Measurements from ENCODE around the gene RASSF7. TPM values are rescaled to one million over a fixed set of nuclear protein-coding genes. Genes with fewer than 3 reads are reported as not detected.
"Not testable (repeated sequence)": the region's sequence is repeated elsewhere in the genome, so short reads cannot be mapped to it uniquely, and the experiment has no call there.

Gene RASSF7, protein sequence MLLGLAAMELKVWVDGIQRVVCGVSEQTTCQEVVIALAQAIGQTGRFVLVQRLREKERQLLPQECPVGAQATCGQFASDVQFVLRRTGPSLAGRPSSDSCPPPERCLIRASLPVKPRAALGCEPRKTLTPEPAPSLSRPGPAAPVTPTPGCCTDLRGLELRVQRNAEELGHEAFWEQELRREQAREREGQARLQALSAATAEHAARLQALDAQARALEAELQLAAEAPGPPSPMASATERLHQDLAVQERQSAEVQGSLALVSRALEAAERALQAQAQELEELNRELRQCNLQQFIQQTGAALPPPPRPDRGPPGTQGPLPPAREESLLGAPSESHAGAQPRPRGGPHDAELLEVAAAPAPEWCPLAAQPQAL
- 4.4 TPM for total RNA-seq
- long read RNA-seq, transcript RASSF7-201 (4 exons, 1,731 nt) = major isoform, 25 of 43 reads
- long read RNA-seq, partial matches to known transcripts = 8 of 43 reads
- long read RNA-seq, other reads (novel, unspliced or antisense) = 9 of 43 reads

DNA sequence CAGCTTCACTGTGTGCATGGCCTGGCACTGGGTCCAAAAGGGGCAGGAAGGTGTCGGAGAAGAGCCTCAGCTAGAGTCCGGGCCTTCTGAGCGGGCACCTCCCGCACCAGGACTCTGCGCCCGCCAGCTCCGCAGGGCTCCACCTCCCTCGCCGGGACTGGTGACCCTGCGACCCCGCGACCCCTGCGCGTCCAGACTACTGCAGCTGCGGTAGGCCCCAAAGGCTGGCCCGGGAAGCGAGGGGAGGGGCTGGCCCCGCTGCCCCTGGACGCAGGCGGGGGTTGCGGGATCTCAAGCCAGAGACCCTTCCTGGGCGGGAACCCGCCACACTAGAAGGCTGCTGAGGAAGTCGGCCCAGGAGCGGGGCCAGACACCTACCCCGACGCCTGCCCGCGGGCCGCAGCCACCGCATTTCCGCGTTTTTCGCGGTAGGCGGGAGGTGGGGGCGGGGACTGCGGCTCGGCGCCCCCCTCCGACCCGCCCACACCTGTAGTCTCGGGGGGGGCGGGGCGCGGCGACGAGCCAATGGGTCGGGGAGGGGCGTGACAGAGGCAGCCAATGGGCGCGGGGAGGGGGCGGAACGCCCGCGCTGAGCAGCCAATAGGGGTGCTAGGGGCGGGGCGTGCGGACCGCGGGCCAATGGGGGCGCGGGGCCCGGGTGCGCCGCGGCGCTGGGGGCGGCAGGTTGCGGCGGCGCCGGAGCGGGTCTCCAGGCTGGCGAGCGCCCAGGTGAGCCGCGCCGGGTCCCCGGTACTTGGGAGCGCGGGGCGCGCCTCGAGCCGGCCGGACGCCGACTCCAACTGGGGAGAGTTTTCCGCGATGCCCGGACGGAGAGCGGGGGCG is at the start of gene RASSF7, which contains the start of gene LMNTD2:
Gene RASSF7 (plus strand): TSS at position 666 of the 843 bp plus-strand sequence. CDS start 799 bp downstream, outside the sequence.
Gene LMNTD2 (minus strand): TSS at position 434 of the 843 bp plus-strand sequence. CDS start 22 bp downstream, at position 412.
- ATAC-seq (ENCODE audit: poor library complexity) (peak; percentile 94), DNase-seq (peak; percentile 94)
- intact Hi-C loops (cut with DNase I) = no loop called here

- intact Hi-C loops (cut with DNase I) = loop anchor here (10.0 kb wide), 1 partner anchor 308 kb away; the partner anchor contains the start of genes BET1L and RIC8A
- DNase-seq (no peak), ATAC-seq (ENCODE audit: poor library complexity) (no peak)
These were observed 47.8 kb upstream of the RASSF7 start for GRCh38 chr11:512761-513595.

GRCh38 chr11:514606-515005 is 46.2 kb upstream of the RASSF7 start:
- ATAC-seq (ENCODE audit: poor library complexity) (no peak), DNase-seq (no peak)
- intact Hi-C loops (cut with DNase I) = loop anchor here (10.0 kb wide), 1 partner anchor 310 kb away; the partner anchor contains the start of genes BET1L and RIC8A

- DNase-seq (no peak), ATAC-seq (ENCODE audit: poor library complexity) (no peak)
- intact Hi-C loops (cut with DNase I) = loop anchor here (10.0 kb wide), 1 partner anchor 310 kb away; the partner anchor contains the start of genes BET1L and RIC8A
These were observed 45.6 kb upstream of the RASSF7 start for GRCh38 chr11:515131-515530.

DNA sequence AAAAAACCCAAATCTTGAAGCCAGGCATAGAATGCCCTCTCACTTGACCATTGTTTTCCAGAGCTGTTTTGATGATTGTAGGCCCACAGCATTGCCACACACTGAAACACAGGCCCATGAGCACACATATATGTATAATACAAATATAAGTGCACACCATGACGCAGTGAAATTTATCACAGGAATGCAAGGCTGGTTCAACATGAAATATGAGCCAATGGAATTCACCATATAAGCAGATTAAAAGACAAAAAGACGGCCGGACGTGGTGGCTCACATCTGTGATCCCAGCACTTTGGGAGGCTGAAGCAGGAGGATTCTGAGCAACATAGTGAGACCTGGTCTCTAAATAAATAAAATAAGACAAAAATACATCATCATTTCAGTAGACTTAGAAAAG is 44.4 kb upstream of the RASSF7 start:
- intact Hi-C loops (cut with DNase I) = loop anchor here (10.0 kb wide), 1 partner anchor 312 kb away; the partner anchor contains the start of genes BET1L and RIC8A
- ATAC-seq (ENCODE audit: poor library complexity) = no peak
- no peak for DNase-seq

- intact Hi-C loops (cut with DNase I) = loop anchor here (10.0 kb wide), 1 partner anchor 312 kb away; the partner anchor contains the start of genes BET1L and RIC8A
- ATAC-seq (ENCODE audit: poor library complexity) = not testable (repeated sequence)
- peak; percentile 44 for DNase-seq
These were observed 43.7 kb upstream of the RASSF7 start for GRCh38 chr11:516918-517685.

DNA sequence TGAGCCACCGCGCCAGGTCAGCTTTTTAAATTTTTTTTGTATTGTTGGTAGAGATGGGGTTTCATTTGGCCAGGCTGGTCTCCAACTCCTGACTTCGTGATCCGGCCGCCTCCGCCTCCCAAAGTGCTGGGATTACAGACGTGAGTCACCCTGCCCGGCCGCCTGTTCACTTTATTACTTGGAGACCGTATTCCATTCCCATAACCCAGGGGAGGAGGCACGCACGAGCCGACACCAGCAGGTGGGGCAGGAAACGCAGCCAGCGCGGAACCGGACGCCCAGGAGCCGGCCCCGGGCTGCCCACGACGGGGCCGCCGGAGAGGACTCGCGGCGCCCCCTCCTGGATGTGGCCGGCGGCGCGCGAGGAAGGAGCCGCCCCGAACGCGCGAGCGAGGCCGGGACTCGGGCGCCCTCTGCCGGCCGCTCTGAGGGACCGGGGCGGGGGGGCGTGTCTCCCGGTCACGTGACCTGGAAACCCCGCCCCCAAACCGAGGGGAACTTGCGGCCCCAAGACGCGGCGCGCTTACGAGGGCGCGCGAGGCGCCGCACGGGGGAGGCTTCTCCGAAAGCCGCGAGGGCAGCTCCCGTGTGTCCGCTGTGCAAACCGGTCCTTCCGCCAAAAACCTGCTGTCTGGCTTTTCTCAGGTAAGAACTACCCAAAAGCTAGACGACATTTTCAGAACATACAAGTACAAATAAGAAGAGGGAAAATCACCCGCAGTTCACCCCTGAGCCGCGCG is 42.1 kb upstream of the RASSF7 start:
- peak; percentile 92 for DNase-seq
- ATAC-seq (ENCODE audit: poor library complexity) = peak; percentile 98
- intact Hi-C loops (cut with DNase I) = loop anchor here (10.0 kb wide), 1 partner anchor 314 kb away; the partner anchor contains the start of genes BET1L and RIC8A

DNA sequence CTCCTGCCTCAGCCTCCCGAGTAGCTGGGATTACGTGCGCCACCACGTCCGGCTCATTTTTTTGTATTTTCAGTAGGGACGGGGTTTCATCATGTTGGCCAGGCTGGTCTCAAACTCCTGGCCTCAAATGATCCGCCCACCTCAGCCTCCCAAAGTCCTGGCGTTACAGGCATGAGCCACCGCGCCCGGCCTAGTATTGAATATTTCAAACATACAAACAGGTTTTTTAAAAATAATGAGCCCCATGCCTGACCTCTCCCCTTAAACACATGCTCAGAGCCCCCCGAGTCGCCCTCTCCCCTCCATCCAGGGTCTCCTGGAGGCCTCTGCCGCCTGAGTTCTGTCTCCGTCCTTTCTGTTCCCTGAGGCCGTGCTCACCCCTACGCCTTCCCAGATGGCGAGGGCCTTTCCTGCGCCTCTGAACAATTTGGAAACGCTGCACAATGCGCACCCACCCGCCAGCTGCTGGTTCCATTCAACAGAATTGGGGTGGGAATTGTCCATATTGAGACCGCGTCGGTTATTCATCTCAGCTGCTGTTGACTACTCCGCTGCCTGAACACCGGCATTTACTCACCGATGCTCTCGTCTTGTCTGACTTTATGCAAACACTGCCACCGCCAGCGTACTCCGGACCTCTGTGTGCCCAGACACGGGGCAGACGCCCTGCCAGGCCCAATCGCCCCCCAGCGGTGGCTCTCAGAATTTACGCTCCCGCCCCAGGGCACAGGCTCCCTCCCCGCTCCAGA is 40.2 kb upstream of the RASSF7 start:
- DNase-seq (peak; percentile 40), ATAC-seq (ENCODE audit: poor library complexity) (no peak)
- intact Hi-C loops (cut with DNase I) = no loop called here

DNA sequence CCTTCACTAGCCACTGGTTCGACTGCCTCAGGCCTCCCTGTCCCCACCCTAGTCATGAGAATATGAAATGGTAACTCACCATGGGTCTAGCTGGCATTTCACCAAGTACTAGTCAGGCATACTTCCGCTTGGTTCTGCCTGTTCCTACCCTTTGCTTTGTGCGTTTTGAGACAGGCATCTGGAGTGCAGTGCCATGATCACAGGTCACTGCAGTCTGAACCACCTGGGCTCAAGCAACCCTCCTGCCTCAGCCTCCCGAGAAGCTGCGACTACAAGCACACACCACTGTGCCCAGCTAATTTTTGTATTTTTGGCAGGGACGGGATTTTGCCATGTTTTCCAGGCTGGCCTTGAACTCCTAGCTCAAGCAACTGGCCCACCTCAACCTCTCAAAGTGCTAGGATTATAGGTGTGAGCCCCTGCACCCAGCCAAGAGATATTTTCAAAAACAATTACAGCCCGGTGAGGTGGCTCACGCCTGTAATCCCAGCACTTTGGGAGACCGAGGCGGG is 39.5 kb upstream of the RASSF7 start:
- DNase-seq (no peak), ATAC-seq (ENCODE audit: poor library complexity) (no peak)
- intact Hi-C loops (cut with DNase I) = no loop called here

DNA sequence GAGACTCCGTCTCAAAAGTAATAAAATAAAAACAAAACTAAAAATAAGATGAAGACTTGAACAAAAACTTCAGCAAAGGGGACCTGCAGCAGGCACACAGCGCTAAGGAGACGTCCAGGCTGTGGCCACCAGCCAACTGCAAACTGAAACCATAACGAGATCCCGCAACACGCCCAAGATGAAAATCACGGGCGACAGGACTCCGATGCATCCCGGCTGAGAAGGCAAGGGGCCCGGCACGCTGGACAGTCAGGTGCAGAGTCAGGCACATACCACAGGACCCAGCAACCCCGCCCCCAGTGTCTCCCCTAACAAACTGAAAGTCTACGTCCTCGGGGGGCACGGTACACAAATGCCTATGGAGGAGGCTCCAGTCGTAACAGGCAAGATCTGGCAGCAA is 34.6 kb upstream of the RASSF7 start:
- no peak for ATAC-seq (ENCODE audit: poor library complexity)
- DNase-seq = no peak
- intact Hi-C loops (cut with DNase I) = no loop called here

GRCh38 chr11:528166-528814 is 32.5 kb upstream of the RASSF7 start:
- intact Hi-C loops (cut with DNase I) = no loop called here
- ATAC-seq (ENCODE audit: poor library complexity) (no peak), DNase-seq (no peak)

GRCh38 chr11:528815-529727 is 31.7 kb upstream of the RASSF7 start:
- DNase-seq (no peak), ATAC-seq (ENCODE audit: poor library complexity) (no peak)
- intact Hi-C loops (cut with DNase I) = no loop called here

DNA sequence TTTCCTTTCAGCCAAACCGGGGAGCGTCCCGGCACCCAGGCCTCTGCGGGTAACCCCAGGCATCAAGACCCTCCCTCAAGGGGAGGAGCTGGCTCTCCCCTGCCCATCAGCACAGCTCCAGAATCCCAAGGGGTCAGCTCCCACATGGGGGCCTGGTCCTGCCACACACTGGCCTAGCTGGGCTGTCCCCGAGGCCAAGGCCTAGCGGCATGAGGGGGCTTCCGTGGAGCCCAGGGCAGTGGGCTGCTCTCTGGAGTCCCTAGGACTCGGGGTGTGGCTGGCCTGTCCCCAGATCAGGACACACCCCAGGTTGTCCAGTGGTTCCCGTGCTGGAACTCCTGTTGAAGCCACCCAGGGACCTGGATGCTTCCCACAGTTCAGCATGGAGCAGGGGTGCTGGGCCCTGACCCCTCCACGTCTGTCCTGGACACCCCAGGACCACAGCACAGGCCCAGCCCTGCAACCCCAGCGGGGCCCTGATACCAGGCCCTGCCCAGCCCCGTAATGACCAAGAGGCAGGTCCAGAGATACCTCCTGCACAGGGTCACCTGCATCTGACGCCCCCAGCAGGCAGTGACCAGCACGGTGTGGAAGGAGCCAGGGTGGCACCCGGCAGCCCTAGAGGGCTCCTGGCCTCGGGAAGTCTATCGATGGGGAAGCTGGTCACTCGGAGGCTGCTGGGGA is 30.9 kb upstream of the RASSF7 start:
- DNase-seq (no peak), ATAC-seq (ENCODE audit: poor library complexity) (no peak)
- intact Hi-C loops (cut with DNase I) = no loop called here
